ENCODE measurements around the gene CYBRD1.

The CYBRD1 gene

DNA sequence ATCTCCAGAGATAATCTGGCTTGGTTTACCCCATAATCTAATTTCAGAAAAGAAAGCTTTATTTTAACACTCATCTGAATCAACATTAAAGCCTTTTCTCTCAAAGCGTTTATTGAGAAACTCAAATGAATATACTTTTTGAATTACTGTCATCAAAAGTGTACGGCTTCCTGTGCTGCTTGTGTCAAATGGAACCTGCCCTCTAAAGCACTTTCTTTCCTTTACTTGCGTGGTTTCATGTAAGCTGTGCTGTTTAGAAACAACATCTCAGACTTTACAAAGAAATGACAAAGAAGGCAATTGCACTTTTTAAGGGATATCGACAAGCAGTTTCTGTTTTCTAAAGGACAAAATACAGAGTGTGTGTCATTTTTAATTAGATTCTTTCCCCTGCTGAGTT lies 35.1 kb downstream of the CYBRD1 start:
- no peak for FAIRE-seq

DNA sequence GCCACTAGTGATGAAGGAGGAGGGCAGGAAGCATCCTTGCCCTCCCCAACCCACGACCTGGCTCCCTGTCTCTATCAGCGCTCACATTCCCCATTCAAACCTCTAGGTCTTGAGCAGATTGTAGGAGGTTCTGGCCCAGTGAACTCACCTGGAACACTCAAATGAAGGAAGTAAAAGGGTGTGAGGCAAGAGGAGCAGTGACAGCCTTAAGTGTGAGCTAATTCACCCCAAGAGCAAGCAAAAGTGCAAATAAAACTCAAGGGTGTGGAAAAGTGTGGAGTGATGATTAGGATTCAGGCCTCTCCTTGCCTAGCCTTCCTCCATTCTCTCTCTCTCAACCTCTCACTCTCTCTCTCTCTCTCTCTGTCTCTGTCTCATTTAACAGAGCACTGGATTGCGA lies 41.0 kb downstream of the CYBRD1 start:
- no peak for FAIRE-seq

DNA sequence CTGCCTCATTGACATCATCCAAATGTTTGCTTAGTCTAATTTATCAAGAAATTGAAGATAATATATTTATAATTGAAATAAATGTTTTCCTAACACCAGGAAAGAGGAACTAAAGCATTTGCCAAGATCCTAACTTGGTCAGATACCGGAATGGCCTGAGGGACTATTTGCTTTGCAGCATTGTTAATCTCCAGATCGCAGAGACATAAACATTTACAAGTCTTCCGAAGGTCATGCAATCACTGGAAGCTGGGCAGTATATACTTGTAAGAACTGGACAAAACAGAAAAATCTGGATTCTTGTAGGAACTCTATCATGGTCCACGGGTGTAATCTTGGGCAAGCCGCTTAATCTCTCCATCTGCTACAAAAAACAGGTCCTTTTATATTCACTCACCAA lies 42.2 kb downstream of the CYBRD1 start:
- FAIRE-seq = no peak

DNA sequence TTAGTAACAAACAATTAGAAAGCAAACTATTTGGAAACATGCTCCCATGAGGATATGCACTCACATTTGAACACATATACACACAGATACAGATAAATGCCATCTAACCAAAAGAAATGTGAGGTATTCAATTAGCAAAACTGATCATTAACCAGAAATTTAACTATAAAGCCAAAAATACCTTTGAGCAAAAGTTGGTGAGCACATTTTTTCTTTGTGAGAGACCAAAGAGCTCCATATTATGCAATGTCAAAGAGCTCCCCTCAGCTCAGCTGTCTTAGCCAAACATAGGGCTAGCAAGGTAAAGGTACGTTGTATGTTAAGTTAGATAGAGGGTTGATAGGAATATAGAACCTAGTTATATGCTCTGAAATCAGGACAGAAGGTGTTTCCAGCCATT lies 43.8 kb downstream of the CYBRD1 start:
- no peak for FAIRE-seq

DNA sequence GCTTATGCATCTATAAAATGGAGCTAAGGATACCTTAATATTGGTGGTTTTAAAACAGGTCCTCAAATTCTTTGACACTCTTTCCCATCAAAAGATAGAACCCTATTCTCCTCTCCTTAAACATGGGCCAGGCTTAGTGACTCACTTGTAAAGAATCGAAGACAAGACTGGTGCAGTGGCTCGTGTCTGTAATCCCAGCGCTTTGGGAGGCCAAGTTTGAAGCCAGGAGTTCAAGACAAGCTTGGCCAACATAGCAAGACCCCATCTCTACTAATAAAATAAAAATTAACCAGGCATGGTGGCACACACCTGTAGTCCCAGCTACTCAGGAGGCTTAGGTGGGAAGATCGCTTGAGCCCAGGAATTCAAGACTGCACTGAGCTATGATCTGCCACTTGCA lies 44.5 kb downstream of the CYBRD1 start:
- no peak for FAIRE-seq

DNA sequence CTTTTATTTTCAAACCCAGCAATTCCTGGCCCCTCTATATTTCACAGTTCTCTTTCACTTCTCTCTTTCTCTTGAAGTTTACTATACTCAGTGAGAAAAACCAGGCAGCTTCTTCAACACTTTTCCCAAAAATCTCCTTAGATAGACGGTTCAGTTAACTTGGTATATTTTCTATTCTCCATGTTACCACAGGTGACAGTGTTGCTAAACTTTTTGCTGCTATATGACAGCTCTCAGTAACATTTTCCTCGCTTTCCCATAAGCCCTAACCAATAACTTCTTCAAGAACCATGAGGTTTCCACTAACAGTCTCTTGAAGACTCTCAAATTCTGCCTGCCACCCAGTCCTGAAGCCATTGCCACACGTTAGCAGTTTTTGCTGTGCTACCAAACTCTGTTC lies 45.8 kb downstream of the CYBRD1 start:
- no peak for FAIRE-seq

DNA sequence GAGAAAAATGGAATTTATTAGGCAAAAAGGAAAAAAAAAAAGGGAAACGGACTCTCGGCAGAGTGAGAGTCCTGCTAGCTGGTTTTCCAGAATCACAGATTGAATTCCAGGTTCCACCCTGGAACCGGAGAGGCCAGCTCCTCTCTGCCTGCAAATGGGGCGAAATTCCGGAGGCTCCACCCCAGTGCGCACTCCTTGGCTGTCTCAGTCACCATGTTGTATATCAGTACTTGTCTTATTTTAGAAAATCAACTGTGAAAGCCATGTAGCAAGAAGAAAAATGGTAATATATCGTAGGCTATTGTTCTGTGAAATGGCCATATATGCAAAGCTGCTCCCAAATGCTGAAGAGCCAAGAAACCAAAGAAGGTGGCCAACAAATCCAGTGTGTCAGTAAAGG lies 49.4 kb downstream of the CYBRD1 start:
- FAIRE-seq = no peak

DNA sequence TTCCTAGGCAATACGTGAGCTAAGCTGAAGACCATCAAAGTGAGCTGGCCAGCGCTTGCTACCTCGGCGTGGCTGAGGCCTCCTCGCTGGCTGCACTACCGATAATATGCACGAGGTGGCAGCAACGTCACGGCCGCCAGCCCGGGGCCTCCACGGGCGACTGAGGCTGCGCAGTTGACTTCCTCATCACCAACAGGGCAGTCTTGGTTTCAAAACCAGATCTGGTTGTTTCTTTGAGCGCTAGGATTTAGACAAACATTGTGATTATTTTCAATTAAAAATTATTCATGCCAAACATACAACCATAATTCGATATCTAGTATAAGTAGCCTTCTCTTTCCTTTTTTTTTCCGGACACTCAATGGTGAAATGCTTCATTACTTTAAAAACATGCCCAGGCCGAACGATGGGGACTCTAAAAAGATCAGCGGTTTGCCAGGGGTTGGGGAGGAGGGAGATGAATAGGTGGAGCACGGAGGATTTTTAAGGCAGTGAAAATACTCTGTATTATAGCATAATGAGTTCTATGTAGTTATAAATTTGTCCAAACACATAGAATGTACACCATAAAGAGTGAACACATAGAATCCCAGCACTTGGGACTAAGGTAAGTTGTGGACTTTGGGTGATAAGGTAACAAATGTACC lies 52.0 kb downstream of the CYBRD1 start:
- FAIRE-seq = no peak

DNA sequence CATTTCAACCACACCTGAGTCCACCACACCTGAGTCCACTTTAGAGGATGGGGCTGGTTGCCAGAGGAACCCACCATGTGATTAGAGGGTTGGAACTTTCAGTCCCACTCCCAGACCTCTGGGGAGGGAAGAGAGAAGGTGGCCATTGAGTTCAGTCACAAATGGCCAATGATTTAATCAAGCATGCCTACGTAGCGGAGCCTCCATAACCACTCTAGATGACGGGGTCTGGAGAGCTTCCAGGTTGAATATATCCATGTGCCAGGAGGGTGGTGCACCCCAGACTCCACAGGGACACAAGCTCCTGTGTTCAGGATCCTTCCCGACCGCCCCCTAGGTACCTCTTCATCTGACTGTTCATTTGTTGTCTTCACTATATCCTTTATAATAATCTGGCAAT lies 53.3 kb downstream of the CYBRD1 start:
- no peak for FAIRE-seq

DNA sequence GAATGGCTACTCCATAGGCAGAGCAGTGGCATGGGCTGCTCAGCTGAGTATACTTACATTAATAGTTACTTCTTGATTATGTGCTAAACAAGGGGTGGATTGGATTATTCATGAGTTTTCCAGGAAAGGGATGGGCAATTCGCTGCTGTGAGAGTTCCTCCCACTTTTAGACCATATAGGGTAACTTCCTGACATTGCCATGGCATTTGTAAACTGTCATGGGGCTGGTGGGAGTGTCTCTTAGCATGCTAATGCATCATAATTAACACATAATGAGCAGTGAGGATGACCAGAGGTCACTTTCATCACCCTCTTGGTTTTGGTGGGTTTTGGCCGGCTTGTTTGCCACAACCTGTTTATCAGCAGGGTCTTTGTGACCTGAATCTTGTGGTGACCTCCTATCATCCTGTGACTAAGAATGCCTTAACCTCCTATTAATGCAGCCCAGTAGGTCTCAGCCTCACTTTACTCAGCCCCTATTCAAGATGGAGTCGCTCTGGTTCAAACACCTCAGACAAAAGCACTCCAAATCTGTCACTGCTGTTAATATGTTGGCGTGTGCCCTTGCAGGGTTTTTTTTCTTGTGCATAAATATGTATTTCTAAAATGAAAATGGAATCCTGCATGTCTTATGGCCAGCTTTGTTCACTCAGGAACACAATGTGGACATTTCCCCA lies 56.0 kb downstream of the CYBRD1 start:
- FAIRE-seq = no peak

DNA sequence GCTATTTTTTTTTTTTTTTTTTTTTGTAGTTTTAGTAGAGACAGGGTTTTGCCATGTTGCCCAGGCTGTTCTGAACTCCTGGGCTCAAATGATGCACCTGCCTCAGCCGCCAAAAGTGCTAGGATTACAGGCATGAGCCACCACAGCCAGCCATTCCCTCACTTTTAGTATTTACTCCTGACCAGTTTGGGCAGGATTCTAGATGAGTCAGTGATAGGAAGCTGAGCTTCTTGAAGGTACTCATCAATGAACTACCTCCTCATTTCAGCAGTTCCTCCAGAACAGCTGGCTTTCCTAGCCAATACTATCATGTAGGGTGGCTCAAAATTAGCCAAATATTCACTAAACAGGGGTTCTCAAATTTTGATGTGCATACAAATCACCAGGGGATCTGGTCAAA lies 57.2 kb downstream of the CYBRD1 start:
- FAIRE-seq = no peak

DNA sequence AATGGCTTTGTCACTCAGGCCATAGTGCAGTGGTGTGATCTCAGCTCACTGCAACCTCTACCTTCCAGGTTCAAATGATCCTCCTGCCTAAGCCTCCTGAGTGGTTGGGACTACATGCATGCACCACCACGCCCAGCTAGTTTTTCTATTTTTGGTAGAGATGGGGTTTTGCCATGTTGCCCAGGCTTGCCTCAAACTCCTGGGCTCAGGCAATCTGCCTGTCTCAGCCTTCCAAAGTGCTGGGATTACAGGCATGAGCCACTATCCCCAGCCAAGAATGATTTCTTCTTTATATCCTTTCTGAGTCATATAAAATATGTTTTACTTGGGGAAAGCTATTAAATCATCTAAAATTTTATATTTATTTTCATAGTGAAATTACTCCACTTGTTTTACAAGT lies 61.3 kb downstream of the CYBRD1 start:
- FAIRE-seq = no peak

DNA sequence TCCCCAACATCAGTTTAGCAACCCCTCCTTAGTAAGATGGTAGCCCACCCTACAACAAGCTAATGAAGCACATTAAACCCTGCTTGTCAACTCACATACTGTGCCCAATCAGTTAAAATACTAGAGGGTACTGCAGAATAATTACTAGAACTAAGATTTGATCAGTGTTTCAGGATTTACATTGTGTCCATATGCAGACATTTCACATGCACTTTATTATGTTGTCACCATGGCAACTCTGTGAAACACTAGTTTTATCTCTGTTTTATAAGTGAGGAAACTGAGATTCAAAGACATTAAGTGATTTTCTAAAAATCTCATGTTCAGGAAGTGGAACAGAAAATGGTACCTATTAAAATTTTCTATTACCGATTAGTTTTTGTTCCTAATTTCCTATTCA lies 61.7 kb downstream of the CYBRD1 start:
- FAIRE-seq = no peak

DNA sequence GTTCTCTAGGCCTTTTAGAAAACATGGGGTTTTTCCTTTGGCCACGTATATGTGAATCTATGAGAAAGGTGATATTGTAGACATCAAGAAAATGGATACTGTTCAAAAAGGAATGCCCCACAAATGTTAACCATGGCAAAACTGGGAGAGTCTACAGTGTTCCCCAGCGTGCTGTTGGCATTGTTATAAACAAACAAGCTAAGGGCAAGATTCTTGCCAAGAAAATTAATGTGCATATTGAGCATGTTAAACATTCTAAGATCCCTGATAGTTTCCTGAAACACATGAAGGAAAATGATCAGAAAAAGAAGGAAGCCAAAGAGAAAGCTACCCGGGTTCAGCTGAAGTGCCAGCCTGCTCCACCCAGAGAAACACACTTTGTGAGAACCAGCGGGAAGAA lies 64.9 kb downstream of the CYBRD1 start:
- no peak for FAIRE-seq

DNA sequence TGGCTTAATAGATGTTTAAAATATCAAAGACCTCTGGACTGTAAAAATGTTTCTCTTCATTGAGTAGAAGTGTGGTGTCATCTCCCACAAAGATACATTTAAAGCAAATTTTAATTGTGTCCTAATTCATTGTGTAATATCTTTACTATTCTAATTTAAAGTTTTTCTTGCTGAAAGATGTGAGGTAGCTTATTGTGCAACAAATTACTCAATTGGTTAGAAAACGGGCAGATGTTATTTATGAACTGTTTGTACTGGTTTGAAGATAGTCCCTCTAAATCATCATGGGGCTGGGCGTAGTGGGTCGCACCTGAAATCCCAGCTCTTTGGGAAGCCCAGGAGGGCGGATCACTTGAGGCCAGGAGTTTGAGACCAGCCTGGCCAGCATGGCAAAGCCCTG lies 65.3 kb downstream of the CYBRD1 start:
- no peak for FAIRE-seq

DNA sequence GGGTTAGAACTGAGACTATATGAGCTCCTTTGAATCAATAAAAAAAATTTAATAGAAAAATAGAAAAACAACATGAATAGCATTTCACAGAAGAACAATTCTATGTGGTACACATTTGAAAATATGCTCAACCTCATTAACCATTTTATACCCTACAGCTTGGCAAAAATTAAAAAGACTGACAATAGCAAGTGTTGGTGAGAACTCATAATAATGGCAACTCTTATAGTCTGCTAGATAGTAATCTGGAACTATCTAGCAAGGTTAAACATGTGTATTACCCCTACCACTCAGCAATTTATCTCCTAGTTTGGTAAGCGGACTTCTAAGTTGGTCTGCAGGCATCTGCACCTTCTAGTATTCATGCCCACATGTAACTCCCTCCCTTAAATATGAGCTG lies 67.8 kb downstream of the CYBRD1 start:
- FAIRE-seq = no peak

DNA sequence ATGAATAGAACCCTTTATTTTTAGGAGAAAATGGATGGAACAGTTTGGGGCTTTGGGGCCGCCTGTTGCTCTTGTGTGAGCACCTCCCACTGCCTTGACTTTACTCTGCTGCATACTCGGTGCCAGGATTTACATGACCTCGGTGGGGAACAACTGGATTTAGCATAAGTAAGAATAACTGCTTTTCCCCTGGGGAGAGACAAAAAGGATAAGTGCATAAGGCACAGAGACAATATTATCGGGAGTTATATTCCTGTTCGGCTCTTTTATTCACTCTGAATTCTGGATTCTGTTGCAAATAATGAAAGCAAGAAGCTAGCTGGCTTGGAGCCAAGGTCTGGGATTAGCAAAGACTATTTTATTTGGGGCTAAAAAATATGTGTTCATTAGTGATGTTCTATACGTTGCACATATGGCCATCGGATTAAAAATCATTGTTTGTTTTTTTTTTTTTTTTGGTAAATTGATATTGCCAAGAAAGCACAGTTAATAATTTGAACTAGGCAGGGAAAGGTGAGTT lies 69.8 kb downstream of the CYBRD1 start:
- FAIRE-seq = no peak

DNA sequence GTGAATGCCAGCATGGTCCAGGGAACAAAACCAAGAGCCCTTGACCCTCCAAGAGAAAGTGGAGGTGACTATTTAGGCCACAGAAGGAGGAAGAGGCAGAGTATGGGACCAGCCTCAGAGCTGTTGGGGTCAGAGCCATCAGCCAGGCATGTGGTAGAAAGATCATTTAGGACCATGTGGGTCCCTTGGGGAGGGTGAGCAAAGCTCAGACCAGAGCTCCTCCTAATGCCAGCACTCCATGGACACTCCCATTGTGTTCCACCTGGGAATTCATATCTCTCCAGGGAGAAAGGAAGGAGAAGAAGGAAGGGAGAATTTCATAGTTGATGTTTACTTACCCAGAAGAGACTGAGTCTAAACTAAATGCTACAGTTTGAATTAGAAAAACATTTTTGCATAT lies 73.2 kb downstream of the CYBRD1 start:
- FAIRE-seq = no peak

DNA sequence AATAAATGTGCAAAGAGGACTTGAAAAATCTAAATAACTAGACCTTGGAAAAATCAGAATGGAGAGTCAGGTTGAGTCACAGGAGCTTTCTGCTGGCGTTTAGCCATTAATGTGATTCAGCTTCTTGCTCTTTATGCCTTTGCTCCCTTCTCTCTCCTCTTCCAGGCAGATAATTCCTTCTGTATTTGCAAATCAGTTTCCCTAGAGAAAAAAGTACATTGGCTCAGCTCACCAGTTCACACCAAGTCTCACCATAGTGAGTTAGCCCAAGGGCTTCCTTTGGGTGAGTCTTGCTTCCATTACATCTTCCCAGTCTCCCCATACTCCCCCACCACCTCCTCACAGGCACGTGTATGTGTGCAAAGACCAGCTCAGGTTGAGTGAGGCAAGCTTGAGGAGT lies 73.6 kb downstream of the CYBRD1 start:
- FAIRE-seq = no peak

DNA sequence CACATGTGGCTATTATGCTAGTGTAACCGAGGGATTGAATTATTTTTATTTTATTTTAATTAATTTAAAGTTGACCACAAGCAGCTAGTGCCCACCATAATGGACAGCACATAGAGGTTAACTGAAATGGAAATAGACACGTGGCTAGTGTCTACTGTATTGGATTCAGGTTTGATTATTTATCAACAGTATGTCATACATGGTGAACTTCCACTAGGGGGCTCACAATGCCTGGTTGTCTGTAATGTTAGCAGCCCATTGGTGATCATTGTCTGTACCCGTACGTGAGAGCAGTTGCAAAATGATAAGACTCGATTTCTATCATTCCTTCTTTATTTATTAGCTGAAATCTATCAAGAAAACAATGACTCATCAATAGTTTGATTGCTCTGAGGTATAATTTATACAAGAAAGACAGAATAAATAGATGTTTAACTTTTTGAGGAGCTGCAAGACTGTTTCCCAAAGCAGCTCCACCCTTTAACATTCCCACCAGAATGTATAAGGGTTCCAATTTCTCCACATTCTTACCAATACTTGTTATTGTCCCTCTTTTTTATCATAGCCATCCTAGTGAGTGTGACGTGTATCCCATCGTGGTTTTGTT lies 76.5 kb downstream of the CYBRD1 start:
- FAIRE-seq = no peak

DNA sequence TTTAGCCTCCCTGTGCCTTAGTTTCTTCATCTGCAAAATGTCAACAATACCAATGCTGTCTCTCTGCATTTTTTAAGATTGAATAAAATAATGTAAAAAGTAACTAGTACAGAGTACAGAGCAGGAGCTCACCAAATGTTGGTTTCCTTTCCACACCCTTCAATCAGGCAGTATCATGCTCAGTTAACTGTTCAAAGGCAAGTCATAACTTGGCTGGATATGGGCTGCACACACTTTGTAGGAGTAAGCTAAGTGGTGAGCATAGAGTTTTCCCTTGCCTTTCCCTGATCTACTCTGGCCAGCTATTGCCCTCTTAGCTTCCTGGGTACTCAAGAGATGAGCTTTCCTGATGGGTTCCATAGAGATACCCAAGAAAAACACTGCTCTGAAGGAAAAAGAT lies 77.9 kb downstream of the CYBRD1 start:
- FAIRE-seq = no peak

DNA sequence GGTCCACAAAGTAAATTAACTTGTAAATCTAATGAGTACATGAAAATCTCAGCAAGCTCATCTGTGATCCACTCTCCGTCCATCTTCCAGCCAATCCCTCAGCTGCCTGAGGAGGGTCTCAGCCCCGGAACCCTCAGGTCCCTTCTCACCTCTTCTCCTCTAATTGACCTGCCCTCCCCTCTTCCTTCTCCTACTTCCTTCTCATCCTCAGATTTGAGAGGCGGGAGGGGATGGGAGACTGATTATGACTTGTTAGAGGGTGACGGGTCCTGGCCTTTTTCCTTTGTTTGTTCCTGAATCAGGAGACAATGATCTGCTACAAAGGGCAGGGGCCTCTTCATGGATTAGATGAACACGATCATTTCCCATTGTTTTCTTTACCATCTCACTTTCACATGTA lies 80.1 kb downstream of the CYBRD1 start:
- FAIRE-seq = no peak

Measured in colon (tissue), 2 donors.